GM19099 (cell line): ENCODE results near the gene SEC31B.

Experiments
- POLR2A ChIP-seq: IDR thresholded peaks from 3 replicates; pipeline ENCODE4 v1.6.1; 2011; ENCODE audit warnings: low read depth; ENCODE audit not compliant: insufficient read length; ENCODE audit errors: extremely low read depth

The SEC31B gene

DNA sequence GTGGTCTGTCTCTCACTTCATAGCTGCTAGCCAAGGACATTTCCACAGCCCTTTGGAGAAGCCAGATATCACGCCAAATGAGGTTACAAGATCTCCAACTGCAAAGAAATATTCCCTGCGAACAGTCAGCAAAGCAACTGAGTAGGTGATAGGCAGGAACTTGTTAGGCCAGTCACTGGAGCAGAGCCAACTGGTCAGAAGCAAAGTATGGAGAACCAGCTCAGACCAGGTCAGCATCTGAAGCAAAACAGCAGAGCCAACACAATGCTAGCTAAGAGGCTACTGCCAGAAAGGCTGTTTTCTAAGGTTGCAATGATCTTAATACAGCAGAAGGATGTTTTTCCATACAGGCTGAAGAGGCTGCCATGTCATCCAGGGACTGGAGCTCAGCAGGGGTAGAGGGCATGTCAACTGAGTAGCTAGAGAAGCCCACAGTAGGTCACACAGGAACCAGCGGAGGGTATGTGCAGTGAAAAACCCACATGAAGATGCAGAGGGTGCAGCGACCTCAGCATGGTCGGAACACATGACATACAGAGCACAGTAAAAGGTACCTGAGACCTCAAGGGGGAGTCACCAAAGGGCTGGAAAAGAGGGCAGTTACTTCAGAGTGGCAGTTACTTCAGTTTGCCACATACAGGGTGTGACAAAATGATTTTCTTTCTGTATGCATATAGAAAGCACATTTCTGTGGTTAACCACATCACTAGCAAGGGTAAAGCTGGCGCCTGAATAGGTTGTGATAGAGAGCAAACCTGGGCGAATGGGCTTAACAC is 8.9 kb downstream of the SEC31B start:
- TF ChIP-seq POLR2A, result no peak

DNA sequence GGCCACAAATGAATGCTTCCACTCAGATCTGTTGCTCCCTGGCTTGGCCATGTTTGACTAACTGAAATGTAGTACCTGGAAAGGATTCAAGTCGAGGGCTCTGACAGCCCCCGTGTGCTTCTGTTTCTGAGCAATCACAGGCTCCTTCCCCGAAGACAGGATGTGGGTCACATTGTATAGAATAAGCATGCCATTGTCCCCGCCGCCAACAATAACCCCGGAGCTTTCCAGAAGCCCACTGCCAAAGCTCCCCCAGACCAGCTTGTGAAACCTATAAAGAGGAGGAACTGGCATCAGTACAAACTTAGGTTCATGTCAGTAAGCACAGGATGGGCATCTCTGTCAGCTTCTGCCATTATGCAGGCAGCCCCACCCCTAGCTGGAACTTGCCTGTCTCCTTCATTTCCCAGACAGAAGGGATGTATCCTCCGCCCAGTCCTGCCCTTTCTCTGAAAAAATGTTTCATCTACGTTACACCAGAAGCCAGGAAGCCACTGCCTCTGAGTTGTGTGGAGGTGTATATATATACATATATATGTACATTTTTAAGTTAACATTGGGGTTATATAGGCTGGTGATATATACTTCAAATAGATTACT is 10.3 kb downstream of the SEC31B start:
- no peak for TF ChIP-seq POLR2A

DNA sequence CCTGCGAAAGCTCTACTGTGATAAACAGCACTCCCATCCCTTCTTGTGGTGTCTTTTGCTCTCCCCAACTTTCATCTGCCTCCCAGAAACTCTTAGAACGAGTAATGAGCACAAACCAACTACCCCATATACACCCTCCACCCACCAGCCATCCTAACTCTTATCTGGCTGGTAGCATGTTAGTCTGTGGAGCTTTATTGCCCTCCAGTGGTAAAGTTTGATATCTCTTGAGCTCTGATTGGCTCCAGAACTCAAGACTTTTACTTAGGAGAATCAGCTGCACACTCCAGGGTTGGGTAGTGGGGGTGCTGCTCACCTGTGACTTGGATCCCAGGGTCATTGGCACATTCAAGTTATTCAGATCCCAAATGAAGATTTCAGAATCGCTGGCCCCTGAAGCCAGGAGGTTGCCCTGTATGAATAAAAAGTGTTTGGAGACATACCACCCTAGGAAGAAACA is 10.9 kb downstream of the SEC31B start:
- no peak for TF ChIP-seq POLR2A

DNA sequence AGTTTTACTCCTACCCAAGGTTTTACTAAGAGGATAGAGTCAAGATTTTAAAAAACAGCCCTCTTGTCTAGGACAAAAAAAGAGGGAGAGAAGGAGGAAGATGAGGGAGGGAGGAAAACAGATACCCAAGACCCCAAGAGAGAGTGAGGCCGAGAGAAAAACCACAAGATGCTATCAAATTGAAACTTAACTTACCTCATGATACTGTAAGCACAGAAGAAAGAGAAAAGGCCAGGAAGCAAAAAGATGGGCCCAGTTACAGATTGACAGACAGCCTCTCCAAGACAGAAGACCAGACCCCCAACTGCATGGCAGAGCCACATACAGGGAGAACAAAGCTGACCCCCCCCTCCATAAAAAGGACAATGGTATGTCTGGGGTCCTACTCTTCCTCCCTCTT is 11.4 kb downstream of the SEC31B start:
- no peak for TF ChIP-seq POLR2A

DNA sequence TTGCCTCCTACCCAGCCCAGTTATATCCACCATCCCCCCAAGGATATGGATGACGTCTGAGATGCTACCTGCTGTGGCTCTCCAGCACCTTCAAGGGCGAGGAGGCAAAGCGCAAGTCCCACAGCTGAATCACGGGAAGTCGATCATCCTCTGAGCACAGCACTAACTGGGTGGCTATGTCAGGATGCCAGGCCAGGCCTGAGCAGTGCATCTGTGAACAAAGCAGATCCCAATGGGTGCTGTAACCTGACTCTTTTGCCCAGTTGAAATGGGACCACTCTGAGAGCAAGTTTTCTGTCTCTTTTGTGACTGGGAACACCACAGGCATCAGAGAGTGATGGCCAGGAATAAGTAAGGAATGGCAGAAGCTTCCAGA is 12.3 kb downstream of the SEC31B start:
- no peak for TF ChIP-seq POLR2A

DNA sequence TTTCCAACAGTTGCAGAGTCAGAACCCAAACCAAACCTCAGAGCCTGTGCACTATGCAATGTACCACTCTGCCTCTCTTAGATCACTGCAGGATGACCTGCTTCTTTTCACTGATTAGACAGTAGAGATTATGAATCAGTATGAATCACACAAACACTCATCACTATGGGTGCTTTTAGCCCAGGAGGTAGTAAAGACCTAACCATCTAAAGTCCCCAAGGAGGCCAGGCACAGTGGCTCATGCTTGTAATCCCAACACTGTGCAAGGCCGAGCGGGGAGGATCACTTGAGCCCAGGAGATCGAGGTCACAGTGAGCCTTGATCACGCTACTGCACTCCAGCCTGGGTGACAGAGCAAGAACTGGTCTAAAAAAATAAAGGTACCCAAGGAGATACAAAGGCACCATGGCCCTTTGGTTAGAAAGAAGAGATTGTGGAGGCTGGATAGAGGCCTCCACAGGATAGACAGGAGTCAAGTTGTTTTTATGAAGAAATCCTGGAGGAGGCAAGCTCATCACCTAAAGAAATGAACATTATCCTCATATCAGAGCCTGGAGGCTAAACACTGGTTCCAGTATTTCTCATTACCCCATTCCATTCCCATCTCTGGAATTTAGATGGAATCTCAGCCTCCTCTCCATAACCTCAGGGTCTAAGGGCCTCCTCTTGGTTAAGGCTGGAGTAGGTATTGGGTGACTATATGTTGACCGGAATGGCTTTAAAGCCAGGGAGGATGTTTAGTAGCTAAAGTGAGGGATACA is 12.9 kb downstream of the SEC31B start:
- TF ChIP-seq POLR2A, result no peak

DNA sequence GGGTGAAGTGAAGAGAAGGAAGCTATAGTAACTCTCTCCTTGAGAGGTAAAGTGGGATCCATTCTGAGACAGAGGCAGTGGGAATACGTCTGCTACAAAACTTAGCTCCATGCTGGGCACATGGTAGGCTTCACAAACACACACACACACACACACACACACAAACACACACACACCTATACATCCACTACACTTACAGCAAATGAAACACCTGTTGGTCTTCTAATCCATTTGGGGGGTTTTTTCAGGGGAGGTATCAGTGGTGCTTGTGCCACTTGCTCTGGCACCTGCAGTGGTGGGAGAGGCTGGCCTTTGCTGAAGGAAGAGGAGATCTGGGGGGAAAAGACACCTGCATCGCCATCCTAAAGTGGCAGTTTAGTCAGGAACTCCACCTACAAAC is 14.5 kb downstream of the SEC31B start:
- TF ChIP-seq POLR2A, result no peak

DNA sequence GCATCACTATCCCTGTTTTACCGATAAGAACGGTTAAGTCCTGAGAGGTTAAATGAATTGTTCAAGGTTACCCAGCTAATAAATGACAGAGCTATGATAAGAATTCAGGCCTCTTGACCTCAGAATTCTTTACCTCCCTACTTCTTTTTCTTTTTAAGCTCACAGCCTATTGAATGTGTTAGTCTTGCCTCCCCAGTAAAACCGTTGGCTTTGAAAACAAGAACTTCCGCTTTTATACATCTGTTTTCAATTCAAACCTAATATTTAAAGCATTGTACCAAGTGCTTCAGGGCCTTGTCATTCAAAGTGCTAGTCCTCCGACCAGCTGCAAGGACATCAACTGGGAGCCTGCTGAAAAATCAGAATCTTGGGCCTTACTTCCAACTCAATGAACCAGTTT is 15.6 kb downstream of the SEC31B start:
- TF ChIP-seq POLR2A, result no peak

DNA sequence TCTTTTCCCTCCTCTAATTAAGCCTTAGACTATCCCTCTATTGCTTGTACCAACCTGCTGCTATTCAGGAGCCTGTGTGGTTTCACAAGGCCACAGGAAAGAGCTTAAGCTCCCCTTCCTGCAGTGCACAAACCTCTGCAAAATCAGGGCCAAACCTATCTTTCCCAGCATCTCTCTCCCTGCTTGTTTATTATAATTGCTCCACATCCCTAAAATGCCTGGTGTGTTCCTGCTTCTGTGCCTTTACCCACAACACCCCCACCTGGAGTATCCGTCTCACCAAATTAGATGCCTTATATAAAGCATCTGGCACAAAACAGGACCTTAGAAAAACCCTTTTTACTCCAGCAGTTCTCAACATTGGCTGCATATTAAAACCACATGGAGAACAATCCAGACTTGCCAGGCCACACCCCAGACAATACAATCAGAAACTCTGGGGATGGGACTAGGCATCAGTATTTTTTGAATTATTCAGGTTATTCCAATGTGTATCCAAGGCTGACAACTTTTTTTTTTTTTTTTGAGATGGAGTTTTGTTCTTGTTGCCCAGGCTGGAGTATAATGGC is 16.7 kb downstream of the SEC31B start:
- TF ChIP-seq POLR2A, result no peak

DNA sequence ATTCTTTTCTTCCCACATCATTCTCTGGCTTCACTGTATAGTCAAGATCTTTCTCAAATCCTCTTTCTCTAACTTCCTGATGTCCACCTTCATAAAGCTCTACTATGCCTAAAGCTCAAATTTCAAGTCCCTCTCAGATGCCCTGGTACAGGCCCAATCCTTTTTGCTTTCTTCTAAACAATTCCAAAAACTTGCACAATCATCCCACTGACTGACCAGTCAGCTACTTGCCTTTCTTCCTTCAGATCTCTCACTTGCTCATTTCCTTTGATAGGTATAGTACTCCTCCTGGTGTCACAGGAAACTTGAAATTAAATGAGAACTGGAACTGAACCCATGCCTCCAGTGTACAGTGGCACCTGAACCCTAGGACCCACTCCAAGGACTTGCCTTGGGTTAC is 18.2 kb downstream of the SEC31B start:
- no peak for TF ChIP-seq POLR2A

DNA sequence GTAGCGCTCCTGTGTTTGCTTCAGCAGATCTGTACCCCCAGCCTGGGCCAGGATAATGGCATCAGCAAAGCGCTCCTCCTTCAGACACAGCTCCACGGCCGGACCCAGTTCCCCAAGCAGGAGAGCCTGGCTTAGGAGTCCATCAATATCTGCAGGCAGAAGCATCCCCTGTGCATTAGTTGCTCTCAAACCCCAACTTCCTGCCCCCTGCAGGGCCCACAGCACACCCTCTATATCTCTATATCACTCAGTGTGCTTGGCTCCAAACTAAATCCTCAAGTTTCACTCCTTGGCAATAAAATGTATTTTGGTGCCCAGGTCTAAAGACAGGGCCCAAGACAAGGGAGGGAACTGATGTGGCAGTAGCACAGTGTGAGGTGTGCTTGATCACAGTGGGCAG is 21.6 kb downstream of the SEC31B start:
- TF ChIP-seq POLR2A, result no peak

DNA sequence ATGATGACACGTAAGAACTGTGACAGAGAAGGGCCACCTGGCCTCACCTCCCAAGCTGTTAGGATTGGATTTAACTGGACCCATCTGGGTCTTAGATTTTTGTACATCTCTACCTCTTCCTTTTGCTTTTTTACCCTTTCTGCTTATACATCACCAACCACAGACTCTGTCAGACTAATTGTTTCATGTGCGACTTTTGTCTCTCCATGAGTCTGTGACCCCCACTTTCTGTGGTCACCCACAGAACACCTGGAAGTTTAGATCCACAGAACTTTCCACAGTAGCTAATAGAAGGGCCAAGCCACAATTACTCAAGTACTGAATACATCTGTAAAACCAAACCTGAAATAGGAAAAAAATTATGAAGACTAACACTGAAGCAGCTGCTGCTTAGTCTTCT is 23.1 kb downstream of the SEC31B start:
- no peak for TF ChIP-seq POLR2A

DNA sequence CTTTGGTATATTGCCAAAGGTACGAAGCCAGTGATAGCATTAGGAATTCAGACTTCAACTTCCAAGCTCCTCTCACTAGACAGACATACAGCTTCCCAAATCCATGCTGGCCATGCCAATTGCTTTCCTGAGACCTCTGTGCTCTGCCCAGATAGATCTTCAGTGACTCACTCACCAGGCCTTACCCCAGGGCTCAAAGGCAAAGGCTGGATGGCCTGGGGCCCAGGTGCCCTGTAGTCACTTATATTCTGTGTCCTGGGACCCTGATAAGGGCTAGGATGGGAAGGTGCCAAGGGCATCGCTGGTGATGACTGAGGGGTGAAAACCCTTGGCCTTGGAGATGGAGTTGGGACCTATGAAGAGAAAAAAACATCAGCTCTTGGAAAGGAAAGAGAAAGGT is 29.1 kb downstream of the SEC31B start:
- TF ChIP-seq POLR2A, result no peak

DNA sequence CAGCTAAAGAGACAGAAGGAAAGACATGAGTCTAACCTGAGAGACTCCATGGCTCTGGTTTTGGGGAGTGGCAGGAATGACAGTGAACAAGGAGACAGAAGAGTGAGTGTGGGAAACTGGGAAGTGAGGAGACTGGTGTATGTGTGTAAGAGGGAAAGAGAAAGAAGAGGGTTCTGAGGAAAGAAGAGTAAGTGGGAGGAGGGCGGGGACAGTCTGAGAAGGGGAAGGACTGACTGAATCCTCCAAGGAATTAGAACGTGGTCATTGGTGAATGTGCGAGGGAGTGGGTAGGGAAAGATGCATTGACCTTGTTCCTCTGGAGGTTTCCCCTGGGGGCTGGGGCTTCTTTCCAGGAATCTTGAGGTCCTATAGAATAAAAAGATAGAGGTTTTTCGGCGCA is 30.3 kb downstream of the SEC31B start:
- TF ChIP-seq POLR2A, result no peak

DNA sequence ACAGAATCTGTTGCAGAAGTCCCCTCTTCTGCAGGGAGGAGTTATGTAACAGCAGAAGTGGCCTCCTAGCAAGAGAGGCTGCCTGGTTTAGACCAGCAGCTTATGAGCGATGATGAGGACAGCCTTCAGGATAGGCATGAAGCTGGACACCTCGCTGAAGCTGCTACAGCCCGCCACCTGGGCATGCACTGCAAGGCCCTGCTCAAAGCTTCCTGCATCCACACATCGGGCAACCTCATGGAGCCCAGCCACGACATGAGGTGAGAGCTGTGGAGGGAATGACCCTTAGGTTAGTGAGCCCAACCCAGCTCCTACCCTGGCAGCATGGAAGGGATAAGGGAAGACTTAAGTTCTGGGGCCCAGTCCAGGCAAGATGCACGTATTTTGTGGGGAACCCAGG is 32.1 kb downstream of the SEC31B start:
- no peak for TF ChIP-seq POLR2A
